Breast epithelium (tissue), 3 donors: ENCODE data around the gene CAMTA1.

Experiments
- POLR2A ChIP-seq: fragments of 450-650 bp; IDR thresholded peaks from one replicate; pipeline ENCODE4 v1.6.1; 2016; ENCODE audit warnings: antibody characterized with exemption, mild to moderate bottlenecking, moderate library complexity
- POLR2AphosphoS5 ChIP-seq, 3 donors: sonication (generic); formaldehyde crosslinking; IDR thresholded peaks; one replicate each; pipeline ENCODE4 v1.6.1; 2017; ENCODE audit warnings: antibody characterized with exemption in 3 of 3

- TF ChIP-seq POLR2A (no peak), POLR2AphosphoS5 (IDR thresholded peaks at IDR 0.05) (no peak)
Observed at GRCh38 chr1:6823793-6824192, 38.5 kb downstream of the CAMTA1 start.
